K562 (cell line): ENCODE measurements around the gene CNR2. TPM values are rescaled to one million over a fixed set of nuclear protein-coding genes. Genes with fewer than 3 reads are reported as not detected.

ENCODE experiments used
- CXXC5 ChIP-seq: fragments of 250-450 bp; sonication (Bioruptor Pico); IDR thresholded peaks from 2 replicates; pipeline ENCODE4 v1.8.0; 2022; ENCODE audit warnings: inconsistent platforms, mild to moderate bottlenecking, moderate library complexity
- HDAC2 ChIP-seq: fragments of 450-650 bp; IDR thresholded peaks from 2 replicates; pipeline ENCODE4 v1.6.1; 2016; ENCODE audit warnings: mild to moderate bottlenecking
- TBP ChIP-seq: optimal IDR thresholded peaks from 2 replicates; pipeline ENCODE3; 2011; ENCODE audit warnings: low read depth, low read length, improper control_type of control experiment
- THRB ChIP-seq: fragments of 450-650 bp; formaldehyde crosslinking; conservative IDR thresholded peaks from 2 replicates; pipeline ENCODE4 v1.4.0; 2022; ENCODE audit warnings: mild to moderate bottlenecking, missing genetic modification characterization
- ZNF165 ChIP-seq: fragments of 250-450 bp; sonication (Bioruptor Pico); IDR thresholded peaks from 2 replicates; pipeline ENCODE4 v1.4.0; 2020; ENCODE audit warnings: borderline replicate concordance
- ZNF699 ChIP-seq: fragments of 250-450 bp; sonication (Bioruptor Pico); IDR thresholded peaks from 2 replicates; pipeline ENCODE4 v1.8.0; 2021; ENCODE audit warnings: mild to moderate bottlenecking, moderate library complexity; ENCODE audit not compliant: insufficient replicate concordance
- polyA plus RNA-seq, 8 experiments: library from polyadenylated mRNA; depleted of rRNA in 4 of 8; stranded (reverse) in 5 of 8; unstranded in 3 of 8; fragments of >200 nt; fragmentation: Nextera tagmentation in 2 of 8; fragmentation: Illumina TruSeq in 1 of 8; extraction: Ambion mirVana in 2 of 8; extraction: Trizol in 1 of 8; gene quantifications; 2 replicates each; pipeline versions ENCODE4 v1.2.1 to v1.2.3, GENCODE V29; 2011 to 2014; ENCODE audit warnings: inconsistent platforms in 1 of 8, missing spikeins in 1 of 8
- total RNA-seq, 7 experiments: library from RNA; depleted of rRNA in 6 of 7; stranded (reverse); fragments of >200 nt in 6 of 7; fragmentation: Illumina TruSeq in 2 of 7; extraction: Trizol in 2 of 7; gene quantifications; 2 replicates each; pipeline versions ENCODE4 v1.2.1 to v1.2.3, GENCODE V29; 2011 to 2021; ENCODE audit warnings: low replicate concordance in 1 of 7
- TF ChIP-seq, protein P1 (sequence below): fragments of 250-450 bp; sonication (Bioruptor Pico); IDR thresholded peaks from 2 replicates; pipeline ENCODE4 v1.5.0; 2021

Gene CNR2
- total and polyA plus RNA-seq, 9 of the 15 experiments (the other 6 are each of a cell fraction or from before 2014, with no cell fraction given): not detected

GRCh38 chr1:23958810-23959460 is 45.8 kb upstream of the CNR2 start (continued):
- TF ChIP-seq TBP (peak; percentile 86), HDAC2 (peak; percentile 72), THRB (CRISPR knock-in tag) (no peak), ZNF165 (CRISPR knock-in tag) (no peak), ZNF699 (no peak), CXXC5 (CRISPR knock-in tag) (peak; percentile 81)
- TF ChIP-seq, protein P1, sequence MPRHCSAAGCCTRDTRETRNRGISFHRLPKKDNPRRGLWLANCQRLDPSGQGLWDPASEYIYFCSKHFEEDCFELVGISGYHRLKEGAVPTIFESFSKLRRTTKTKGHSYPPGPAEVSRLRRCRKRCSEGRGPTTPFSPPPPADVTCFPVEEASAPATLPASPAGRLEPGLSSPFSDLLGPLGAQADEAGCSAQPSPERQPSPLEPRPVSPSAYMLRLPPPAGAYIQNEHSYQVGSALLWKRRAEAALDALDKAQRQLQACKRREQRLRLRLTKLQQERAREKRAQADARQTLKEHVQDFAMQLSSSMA: 0 out of 2 replicates have a peak, but pooled peaks have one; percentile 47
